ENCODE results near the gene KCNG2. TPM values are rescaled to one million over a fixed set of nuclear protein-coding genes. Genes with fewer than 3 reads are reported as not detected.

Gene KCNG2
- total and polyA plus RNA-seq, 2 of the 4 experiments (the other 2 are of a cell fraction) = not detected

DNA sequence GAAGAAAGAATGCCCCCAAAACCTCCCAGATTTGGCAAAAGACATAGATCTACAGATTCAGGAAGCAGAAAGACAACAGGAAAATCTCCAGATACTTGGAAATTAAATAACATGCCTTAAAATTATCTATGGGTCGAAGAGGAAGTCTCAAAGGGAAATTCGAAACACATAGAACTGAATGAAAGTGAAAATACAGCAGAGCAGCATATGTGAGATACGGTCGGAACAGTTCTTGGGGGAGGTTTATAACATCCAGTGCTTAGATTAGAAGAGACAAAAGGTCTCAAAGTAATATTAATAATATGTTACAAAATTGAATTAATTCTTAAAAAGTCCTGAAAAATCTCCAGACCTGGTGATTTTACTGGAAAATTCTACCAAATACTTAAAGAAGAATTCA, 14.3 kb downstream of the KCNG2 start:
- ATAC-seq (ENCODE audit: low read depth) = no peak
- Histone ChIP-seq H3K27ac (ENCODE audit: insufficient read depth, low read length) (no peak overlapping the region), H2AK9ac (replicated peaks; ENCODE audit: low read depth, low read length, poor library complexity) (no peak overlapping the region), H4K20me1 (ENCODE audit: insufficient read depth, low read length) (no peaks in the 10 kb centered on the region), H4K8ac (ENCODE audit: low read depth in 2 of 2, low read length in 2 of 2) (no peak overlapping the region), H3K4me2 (ENCODE audit: low read depth, low read length) (no peak overlapping the region), H3K56ac (ENCODE audit: extremely low read depth, insufficient read depth, low read length) (no peak overlapping the region), H3K18ac (ENCODE audit: low read depth, low read length) (no peak overlapping the region), H2AFZ (replicated peaks; ENCODE audit: low read length, poor library complexity) (no peak overlapping the region), H2BK120ac (ENCODE audit: low read depth, low read length) (no peak overlapping the region), H3K27me3 (ENCODE audit: control insufficient read depth, insufficient read depth, low read length) (peaks cover 11% of the 10 kb centered on the region; the same call in 1 of the 2 replicates), H3K9me3 (ENCODE audit: control insufficient read depth, insufficient read depth, low read length) (no peaks in the 10 kb centered on the region), H2BK5ac (ENCODE audit: low read depth, low read length, poor library complexity, severe bottlenecking) (no peak overlapping the region), H3K4me1 (ENCODE audit: control insufficient read depth, insufficient read depth, low read length) (no peaks in the 10 kb centered on the region), H3K4ac (ENCODE audit: low read depth, low read length) (no peak overlapping the region), H2BK15ac (ENCODE audit: low read depth, low read length) (no peak overlapping the region), H3K36me3 (ENCODE audit: control insufficient read depth, insufficient read depth, low read length) (no peaks in the 10 kb centered on the region), H4K91ac (ENCODE audit: insufficient read depth, low read depth, low read length) (no peak overlapping the region), H2AK5ac (ENCODE audit: low read depth, low read length) (no peak overlapping the region), H3K14ac (replicated peaks; ENCODE audit: low read depth, low read length) (no peak overlapping the region), H3K23ac (ENCODE audit: low read depth, low read length) (no peak overlapping the region), H3K79me1 (ENCODE audit: low read depth in 1 of 2, low read length in 2 of 2) (no peaks in the 10 kb centered on the region), H2BK20ac (ENCODE audit: low read depth, low read length) (no peak overlapping the region), H3K9me1 (ENCODE audit: insufficient read depth, low read length) (no peaks in the 10 kb centered on the region), H4K5ac (ENCODE audit: low read depth, low read length) (no peak overlapping the region), H3K4me3 (ENCODE audit: insufficient read depth, low read depth, low read length) (no peak overlapping the region), H3K9ac (ENCODE audit: low read depth, low read length) (no peak overlapping the region)
- WGBS, 2 experiments (ENCODE audit: extremely low coverage in 2 of 2, insufficient read length in 1 of 2) = no CpG with 5 or more reads among the region's 4 CpGs
- POLR2A ChIA-PET (ENCODE audit: unreplicated experiment) = no interaction called here
- no TSS peak for BruUV-seq (replicated peaks)
- intact Hi-C loops (cut with micrococcal nuclease) (no loop called here), dilution Hi-C loops (cut with HindIII; ENCODE audit: low sequenced_read_pairs, unreplicated experiment) (no loop called here), in situ Hi-C loops (cut with MboI; ENCODE audit: low sequenced_read_pairs) (no loop called here)
- DNase-seq = no peak
- CTCF ChIA-PET = no interaction called here
- TF ChIP-seq BHLHE40 (IDR thresholded peaks at IDR 0.05; ENCODE audit: low read depth, low read length) (no peak), RCOR1 (IDR thresholded peaks at IDR 0.05; ENCODE audit: insufficient replicate concordance, low read length) (no peak), CEBPB (IDR thresholded peaks at IDR 0.05; ENCODE audit: low read depth, low read length) (no peak), NFE2L2 (IDR thresholded peaks at IDR 0.05; ENCODE audit: low read depth, low read length) (no peak), POLR2A (IDR thresholded peaks at IDR 0.05; ENCODE audit: low read depth, low read length) (no peak), MXI1 (IDR thresholded peaks at IDR 0.05; ENCODE audit: borderline replicate concordance, low read depth, low read length) (no peak), USF2 (IDR thresholded peaks at IDR 0.05; ENCODE audit: low read depth, low read length) (no peak), RAD21 (IDR thresholded peaks at IDR 0.05; ENCODE audit: low read length) (no peak), RFX5 (IDR thresholded peaks at IDR 0.05; ENCODE audit: low read depth, low read length) (no peak), MAFK (IDR thresholded peaks at IDR 0.05; ENCODE audit: low read depth, low read length) (no peak)
- TF ChIP-seq, protein P1, sequence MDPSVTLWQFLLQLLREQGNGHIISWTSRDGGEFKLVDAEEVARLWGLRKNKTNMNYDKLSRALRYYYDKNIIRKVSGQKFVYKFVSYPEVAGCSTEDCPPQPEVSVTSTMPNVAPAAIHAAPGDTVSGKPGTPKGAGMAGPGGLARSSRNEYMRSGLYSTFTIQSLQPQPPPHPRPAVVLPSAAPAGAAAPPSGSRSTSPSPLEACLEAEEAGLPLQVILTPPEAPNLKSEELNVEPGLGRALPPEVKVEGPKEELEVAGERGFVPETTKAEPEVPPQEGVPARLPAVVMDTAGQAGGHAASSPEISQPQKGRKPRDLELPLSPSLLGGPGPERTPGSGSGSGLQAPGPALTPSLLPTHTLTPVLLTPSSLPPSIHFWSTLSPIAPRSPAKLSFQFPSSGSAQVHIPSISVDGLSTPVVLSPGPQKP (IDR thresholded peaks at IDR 0.05; ENCODE audit: borderline replicate concordance, low read depth, low read length) = no peak
- TF ChIP-seq, protein P2, sequence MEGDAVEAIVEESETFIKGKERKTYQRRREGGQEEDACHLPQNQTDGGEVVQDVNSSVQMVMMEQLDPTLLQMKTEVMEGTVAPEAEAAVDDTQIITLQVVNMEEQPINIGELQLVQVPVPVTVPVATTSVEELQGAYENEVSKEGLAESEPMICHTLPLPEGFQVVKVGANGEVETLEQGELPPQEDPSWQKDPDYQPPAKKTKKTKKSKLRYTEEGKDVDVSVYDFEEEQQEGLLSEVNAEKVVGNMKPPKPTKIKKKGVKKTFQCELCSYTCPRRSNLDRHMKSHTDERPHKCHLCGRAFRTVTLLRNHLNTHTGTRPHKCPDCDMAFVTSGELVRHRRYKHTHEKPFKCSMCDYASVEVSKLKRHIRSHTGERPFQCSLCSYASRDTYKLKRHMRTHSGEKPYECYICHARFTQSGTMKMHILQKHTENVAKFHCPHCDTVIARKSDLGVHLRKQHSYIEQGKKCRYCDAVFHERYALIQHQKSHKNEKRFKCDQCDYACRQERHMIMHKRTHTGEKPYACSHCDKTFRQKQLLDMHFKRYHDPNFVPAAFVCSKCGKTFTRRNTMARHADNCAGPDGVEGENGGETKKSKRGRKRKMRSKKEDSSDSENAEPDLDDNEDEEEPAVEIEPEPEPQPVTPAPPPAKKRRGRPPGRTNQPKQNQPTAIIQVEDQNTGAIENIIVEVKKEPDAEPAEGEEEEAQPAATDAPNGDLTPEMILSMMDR (conservative IDR thresholded peaks at IDR 0.05; ENCODE audit: low read depth, low read length) = no peak

All from IMR-90 (cell line).